Activated naive CD8-positive, alpha-beta T cell treated with anti-CD3 and anti-CD28 coated beads, Interleukin-2, amount 10 ng/mL, durations not matched to agents 7 days and 5 days (primary cell): ENCODE results near the gene MAX. TPM values are rescaled to one million over a fixed set of nuclear protein-coding genes. Genes with fewer than 3 reads are reported as not detected.

Experiments
- ATAC-seq: fragments of 150-1000 bp; cut with Tn5 transposase; one replicate; pipeline ENCODE4 v1.10.0; 2021; ENCODE audit warnings: low read depth, moderate library complexity
- POLR2A ChIA-PET: fragments of 350-600 bp; sonication (Branson Sonifier 250); formaldehyde crosslinking; loops from one replicate; lab custom pipeline; 2021; ENCODE audit warnings: antibody characterized with exemption; lab: Charles Lee
- DNase-seq: peaks from one replicate; pipeline ENCODE4 v3.0.0; 2021
- H3K27ac Mint-ChIP-seq: one replicate; pipeline ENCODE4 v1.8.0; 2022; ENCODE audit warnings: mild to moderate bottlenecking, mixed read lengths
- H3K27me3 Mint-ChIP-seq: one replicate; pipeline ENCODE4 v1.8.0; 2022; ENCODE audit warnings: mild to moderate bottlenecking, moderate library complexity, mixed read lengths
- H3K36me3 Mint-ChIP-seq: one replicate; pipeline ENCODE4 v1.8.0; 2021; ENCODE audit warnings: mild to moderate bottlenecking, mixed read lengths
- H3K4me1 Mint-ChIP-seq: one replicate; pipeline ENCODE4 v1.8.0; 2021; ENCODE audit warnings: mixed read lengths
- H3K4me3 Mint-ChIP-seq: one replicate; pipeline ENCODE4 v1.8.0; 2022; ENCODE audit warnings: mild to moderate bottlenecking, moderate library complexity, mixed read lengths
- H3K9me3 Mint-ChIP-seq: one replicate; pipeline ENCODE4 v1.8.0; 2021; ENCODE audit warnings: mixed read lengths
- total RNA-seq, 2 experiments: library from RNA; stranded (reverse); gene quantifications; one replicate each; pipeline ENCODE4 v1.2.3, GENCODE V29; 2021

MAX gene
- total RNA-seq, 2 experiments from 2014 or later, result 150 to 155 TPM

DNA sequence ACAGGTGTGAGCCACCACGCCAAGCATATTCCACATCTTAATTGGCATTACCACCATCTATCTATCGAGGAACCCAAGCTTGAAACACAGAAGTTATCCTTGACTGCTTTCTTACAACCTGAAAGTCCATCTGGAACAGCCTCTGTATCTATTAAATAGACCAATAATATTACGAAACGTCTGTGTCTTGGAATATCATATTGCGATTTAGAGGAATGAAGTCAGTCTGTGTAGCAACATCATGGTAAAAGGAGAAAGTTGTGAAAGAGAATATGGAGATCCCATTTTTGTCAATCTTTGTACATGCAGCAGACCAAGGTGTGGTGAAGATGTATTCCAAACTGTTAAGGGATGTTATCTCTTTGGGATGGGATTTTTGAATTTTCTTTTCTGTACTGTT, 25.8 kb upstream of the MAX start:
- DNase-seq (no peak), ATAC-seq (no peak)
- H3K36me3 Mint-ChIP-seq, result no peaks in the 10 kb centered on the region
- no peaks in the 10 kb centered on the region for H3K9me3 Mint-ChIP-seq
- no peak overlapping the region for H3K4me3 Mint-ChIP-seq
- H3K4me1 Mint-ChIP-seq, result no peaks in the 10 kb centered on the region
- no peak overlapping the region for H3K27ac Mint-ChIP-seq
- peaks cover 18% of the 10 kb centered on the region for H3K27me3 Mint-ChIP-seq
- POLR2A ChIA-PET, result no interaction called here

DNA sequence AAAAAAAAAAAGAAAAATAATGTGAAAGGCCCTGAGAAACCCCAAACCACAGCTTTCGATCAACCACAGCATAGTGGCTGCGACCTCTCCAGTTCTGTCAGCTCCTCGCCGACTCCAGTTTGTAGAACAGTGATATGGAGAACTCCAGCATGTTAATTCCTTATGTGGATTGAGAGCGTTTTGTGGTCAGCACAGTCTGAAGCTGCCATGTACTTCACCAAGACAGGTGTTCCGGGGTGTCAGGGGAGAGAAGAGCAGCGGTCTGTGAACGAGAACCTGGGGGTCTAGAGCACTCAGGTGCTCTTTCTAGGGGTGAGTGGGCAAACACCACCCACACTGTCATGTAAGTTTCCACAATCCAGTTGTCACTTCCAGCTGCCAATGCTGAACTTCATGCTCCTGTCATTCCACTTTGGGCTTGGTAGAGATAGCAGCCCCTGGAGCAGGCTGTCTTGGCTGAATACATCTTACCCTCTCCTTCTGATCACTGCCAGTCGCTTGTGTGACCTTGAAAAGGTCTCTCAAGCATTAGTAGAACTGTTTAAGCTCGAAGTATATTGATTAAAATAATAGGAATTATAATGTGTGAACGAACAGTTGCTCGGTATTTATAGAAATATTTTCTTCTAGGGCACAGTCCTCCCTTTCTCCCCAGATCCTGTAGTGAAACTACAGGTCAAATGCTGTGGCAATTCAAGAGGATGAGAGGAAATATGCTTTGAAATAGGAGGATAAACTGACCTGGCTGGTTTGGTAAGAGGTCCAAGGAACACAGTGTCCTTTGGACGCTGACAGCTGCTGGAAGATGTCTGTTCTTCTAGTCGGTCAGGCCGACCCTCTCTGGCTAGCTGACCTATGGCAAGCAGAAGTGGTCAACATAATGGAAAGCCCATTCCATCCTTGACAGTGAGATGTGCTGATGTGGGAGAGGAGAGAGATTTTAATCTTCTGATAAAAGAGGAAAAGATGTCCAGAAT, 15.7 kb upstream of the MAX start:
- Mint-ChIP-seq H3K27ac (no peak overlapping the region), H3K4me3 (no peak overlapping the region), H3K27me3 (peaks cover 14% of the 10 kb centered on the region), H3K9me3 (no peaks in the 10 kb centered on the region), H3K4me1 (peaks cover 6% of the 10 kb centered on the region), H3K36me3 (peaks cover 2% of the 10 kb centered on the region)
- no peak for ATAC-seq
- POLR2A ChIA-PET, result no interaction called here
- DNase-seq, result no peak

DNA sequence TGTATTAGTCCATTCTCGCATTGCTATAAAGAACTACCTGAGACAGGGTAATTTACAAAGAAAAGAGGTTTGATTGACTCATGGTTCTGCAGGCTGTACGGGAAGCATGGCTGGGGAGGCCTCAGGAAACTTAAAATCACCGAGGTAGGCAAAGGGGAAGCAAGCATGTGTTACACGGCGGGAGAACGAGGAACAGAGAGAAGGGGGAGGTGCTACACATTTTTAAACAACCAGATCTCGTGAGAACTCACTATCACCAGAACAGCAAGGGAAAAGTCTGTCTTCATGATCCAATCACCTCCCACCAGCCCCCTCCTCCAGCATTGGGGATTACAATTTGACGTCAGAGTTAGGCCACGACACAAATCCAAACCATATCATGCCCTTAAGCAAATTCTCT, 13.3 kb upstream of the MAX start:
- H3K4me1 Mint-ChIP-seq, result peaks cover 6% of the 10 kb centered on the region
- peaks cover 2% of the 10 kb centered on the region for H3K36me3 Mint-ChIP-seq
- H3K9me3 Mint-ChIP-seq, result no peaks in the 10 kb centered on the region
- H3K27me3 Mint-ChIP-seq, result peaks cover 4% of the 10 kb centered on the region
- POLR2A ChIA-PET, result no interaction called here
- DNase-seq, result no peak
- H3K27ac Mint-ChIP-seq, result no peak overlapping the region
- H3K4me3 Mint-ChIP-seq, result no peak overlapping the region
- ATAC-seq, result no peak

DNA sequence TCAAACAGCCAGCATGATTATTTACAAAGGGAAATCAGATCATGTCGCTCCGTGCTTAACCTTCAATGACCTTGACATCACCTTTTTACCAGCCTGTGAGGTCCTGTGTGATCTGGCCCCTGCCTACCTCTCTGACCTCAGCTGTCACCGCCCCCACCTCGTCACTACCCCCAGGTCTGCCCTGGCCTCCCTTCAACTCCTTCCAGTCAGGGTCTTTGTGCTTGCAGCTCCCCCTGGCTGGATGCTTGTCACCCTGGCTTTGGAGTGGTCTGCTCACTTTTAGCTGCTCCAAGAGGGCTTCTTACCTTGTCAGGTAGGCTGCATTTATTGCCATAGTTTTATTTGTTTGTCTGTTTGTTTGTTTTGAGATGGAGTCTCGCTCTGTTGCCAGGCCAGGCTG, 8.2 kb upstream of the MAX start:
- ATAC-seq (no peak), DNase-seq (no peak)
- H3K4me1 Mint-ChIP-seq, result peaks cover 6% of the 10 kb centered on the region
- no peaks in the 10 kb centered on the region for H3K9me3 Mint-ChIP-seq
- no peak overlapping the region for H3K4me3 Mint-ChIP-seq
- peaks cover 11% of the 10 kb centered on the region for H3K27me3 Mint-ChIP-seq
- no peak overlapping the region for H3K27ac Mint-ChIP-seq
- H3K36me3 Mint-ChIP-seq, result no peaks in the 10 kb centered on the region
- POLR2A ChIA-PET, result no interaction called here

DNA sequence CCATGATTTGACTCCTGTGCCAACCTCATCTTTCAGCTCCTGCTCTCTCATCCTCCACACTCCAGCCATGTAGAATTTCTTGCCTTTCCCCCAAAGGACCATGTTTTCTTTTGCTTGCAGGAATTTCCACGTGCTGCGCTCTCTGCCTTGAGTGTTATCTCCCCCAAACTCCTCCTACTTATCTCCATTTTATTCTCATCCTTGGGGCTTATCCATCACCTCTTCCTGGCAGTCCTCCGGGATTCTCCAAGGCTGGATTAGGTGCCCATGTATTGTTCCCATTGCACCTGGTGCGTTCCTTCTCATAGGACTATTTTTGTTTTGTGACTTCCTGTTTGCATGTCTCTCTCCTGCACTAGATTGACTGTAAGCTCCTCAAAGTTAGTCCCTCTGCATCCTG, 7.0 kb upstream of the MAX start:
- ATAC-seq, result no peak
- H3K4me1 Mint-ChIP-seq, result peaks cover 6% of the 10 kb centered on the region
- no peak overlapping the region for H3K4me3 Mint-ChIP-seq

DNA sequence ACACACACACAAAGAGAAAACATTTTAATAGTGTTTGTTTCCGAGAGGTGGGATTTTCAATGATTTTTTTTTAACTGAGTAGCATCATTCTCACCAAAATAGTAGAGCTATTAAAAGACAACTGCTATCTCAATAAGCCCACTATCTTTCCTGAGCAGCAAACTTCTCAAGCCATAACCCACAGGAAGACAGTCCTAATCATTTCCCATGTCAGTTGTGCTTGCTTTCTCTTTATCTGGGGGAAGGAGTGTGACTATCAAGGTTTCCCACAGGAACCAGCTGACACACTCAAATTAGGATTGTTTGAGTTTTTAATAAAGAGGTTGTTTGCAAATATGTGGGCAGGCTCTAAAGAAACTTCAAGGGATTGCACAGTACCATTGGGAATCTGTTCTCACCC, 4.9 kb upstream of the MAX start:
- DNase-seq (no peak), ATAC-seq (no peak)
- Mint-ChIP-seq H3K9me3 (no peaks in the 10 kb centered on the region), H3K27me3 (peaks cover 11% of the 10 kb centered on the region), H3K27ac (no peak overlapping the region), H3K4me3 (no peak overlapping the region), H3K4me1 (peaks cover 14% of the 10 kb centered on the region), H3K36me3 (peaks cover 2% of the 10 kb centered on the region)
- POLR2A ChIA-PET, result no interaction called here

More for the DNA sequence above, 7.0 kb upstream of the MAX start:
- H3K27ac Mint-ChIP-seq, result no peak overlapping the region
- H3K9me3 Mint-ChIP-seq, result no peaks in the 10 kb centered on the region
- no peak for DNase-seq
- POLR2A ChIA-PET, result no interaction called here
- H3K27me3 Mint-ChIP-seq, result peaks cover 11% of the 10 kb centered on the region
- H3K36me3 Mint-ChIP-seq, result no peaks in the 10 kb centered on the region

DNA sequence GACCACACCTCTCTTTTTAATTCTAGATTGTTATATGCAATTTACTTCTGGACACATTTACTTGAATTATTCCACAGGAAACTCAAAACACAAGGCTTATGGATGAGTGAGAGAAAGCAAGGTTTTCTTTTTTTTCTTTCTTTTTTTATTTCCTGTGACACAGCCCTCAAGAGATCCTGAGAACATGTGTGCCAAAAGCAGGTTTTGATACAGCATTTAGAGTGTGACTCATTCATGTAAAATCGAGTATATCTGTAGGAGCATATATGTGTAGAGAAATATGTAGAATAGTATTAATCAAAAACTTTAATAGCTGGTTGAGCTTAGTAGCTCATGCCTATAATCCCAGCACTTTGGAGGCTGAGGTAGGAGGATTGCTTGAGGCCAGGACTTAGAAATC, 4.4 kb upstream of the MAX start:
- no peak for ATAC-seq
- peaks cover 14% of the 10 kb centered on the region for H3K4me1 Mint-ChIP-seq
- DNase-seq, result no peak
- H3K36me3 Mint-ChIP-seq, result peaks cover 3% of the 10 kb centered on the region
- no peak overlapping the region for H3K4me3 Mint-ChIP-seq
- H3K27me3 Mint-ChIP-seq, result peaks cover 11% of the 10 kb centered on the region
- POLR2A ChIA-PET, result no interaction called here
- H3K27ac Mint-ChIP-seq, result no peak overlapping the region
- no peaks in the 10 kb centered on the region for H3K9me3 Mint-ChIP-seq

DNA sequence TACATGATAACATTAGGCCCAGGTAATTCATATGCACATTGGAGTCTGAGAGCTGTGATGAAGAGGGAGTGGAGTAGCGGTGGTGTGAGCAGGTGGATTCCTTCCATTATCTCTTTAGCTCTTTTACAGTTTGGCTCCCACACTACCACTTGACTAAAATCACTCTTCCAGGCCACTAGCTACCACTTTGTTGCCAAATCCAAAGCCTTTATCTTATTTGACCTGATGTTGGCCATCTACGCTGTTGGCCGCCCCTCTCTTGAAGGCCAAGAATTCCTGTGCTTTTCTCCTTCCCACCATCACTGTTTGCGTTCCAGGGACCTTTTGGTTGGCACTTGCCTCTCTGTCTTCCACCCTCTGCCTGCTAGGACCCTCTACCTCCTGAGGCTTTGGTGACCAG, 4.0 kb upstream of the MAX start:
- POLR2A ChIA-PET, result no interaction called here
- DNase-seq, result no peak
- no peak overlapping the region for H3K4me3 Mint-ChIP-seq

DNA sequence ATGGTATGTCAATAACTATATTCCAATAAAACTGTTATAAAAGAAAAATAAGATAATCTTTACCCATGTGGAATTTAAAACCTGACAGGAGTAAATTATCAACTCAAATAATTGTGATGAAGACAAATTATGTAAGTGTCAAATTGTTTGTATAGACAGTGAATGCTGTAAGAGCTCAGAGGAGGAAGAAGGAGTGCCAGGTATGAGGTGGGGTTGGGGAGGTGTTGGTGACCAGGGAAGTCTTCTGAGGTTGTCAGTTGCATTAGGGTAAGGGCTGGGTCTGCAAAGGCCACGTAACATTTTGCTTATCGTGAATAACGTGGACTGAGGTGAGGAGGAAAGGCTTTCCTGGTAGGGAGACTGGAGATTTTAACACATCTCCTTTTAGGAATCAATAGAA, 2.5 kb upstream of the MAX start:
- POLR2A ChIA-PET, result no interaction called here
- Mint-ChIP-seq H3K9me3 (no peaks in the 10 kb centered on the region), H3K4me1 (peaks cover 22% of the 10 kb centered on the region), H3K27me3 (peaks cover 5% of the 10 kb centered on the region), H3K36me3 (peaks cover 9% of the 10 kb centered on the region), H3K27ac (no peak overlapping the region), H3K4me3 (no peak overlapping the region)
- ATAC-seq (no peak), DNase-seq (no peak)

More for the DNA sequence above, 4.0 kb upstream of the MAX start:
- Mint-ChIP-seq H3K9me3 (no peaks in the 10 kb centered on the region), H3K27ac (no peak overlapping the region), H3K36me3 (peaks cover 3% of the 10 kb centered on the region), H3K27me3 (peaks cover 11% of the 10 kb centered on the region), H3K4me1 (peaks cover 14% of the 10 kb centered on the region)
- no peak for ATAC-seq

DNA sequence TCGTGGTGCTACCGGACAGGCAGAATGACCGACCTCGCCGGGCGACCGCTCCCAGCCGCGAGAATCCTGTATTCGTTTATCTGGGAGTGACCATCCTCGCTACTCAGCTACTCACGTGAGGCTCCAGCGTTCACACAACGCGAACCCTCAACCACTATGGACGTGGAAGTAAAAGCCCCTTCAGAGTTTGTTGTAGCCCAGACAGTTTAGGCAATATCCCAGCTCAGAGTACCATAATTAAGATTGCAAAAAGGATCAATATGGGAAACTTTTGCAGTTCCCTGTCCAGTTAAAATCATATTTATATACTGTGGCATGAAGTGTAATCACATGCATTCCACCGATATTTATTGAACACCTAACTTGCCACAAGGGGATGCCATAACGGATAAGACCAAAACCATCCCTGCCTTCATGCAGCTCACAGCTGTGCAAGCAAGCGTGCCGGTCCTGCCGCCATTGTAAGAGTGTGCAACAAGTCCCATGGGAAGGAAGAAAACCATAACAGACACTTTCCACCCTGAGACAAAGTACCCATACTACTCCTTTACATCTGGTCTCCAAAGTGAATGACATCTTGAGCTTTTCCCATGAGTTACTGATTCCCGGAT, 938 bp upstream of the MAX start:
- no peak for ATAC-seq
- Mint-ChIP-seq H3K27ac (peak overlapping the region; percentile 53), H3K36me3 (peaks cover 15% of the 10 kb centered on the region), H3K4me1 (peaks cover 34% of the 10 kb centered on the region), H3K9me3 (no peaks in the 10 kb centered on the region), H3K27me3 (no peaks in the 10 kb centered on the region), H3K4me3 (peak overlapping the region; percentile 93)
- POLR2A ChIA-PET, result interaction anchor here (0.7 to 1.1 kb wide), 3 partner anchors 10 to 211 kb away, joined by 3 to 4 read pairs (median 4); no protein-coding TSS in a partner anchor
- no peak for DNase-seq

DNA sequence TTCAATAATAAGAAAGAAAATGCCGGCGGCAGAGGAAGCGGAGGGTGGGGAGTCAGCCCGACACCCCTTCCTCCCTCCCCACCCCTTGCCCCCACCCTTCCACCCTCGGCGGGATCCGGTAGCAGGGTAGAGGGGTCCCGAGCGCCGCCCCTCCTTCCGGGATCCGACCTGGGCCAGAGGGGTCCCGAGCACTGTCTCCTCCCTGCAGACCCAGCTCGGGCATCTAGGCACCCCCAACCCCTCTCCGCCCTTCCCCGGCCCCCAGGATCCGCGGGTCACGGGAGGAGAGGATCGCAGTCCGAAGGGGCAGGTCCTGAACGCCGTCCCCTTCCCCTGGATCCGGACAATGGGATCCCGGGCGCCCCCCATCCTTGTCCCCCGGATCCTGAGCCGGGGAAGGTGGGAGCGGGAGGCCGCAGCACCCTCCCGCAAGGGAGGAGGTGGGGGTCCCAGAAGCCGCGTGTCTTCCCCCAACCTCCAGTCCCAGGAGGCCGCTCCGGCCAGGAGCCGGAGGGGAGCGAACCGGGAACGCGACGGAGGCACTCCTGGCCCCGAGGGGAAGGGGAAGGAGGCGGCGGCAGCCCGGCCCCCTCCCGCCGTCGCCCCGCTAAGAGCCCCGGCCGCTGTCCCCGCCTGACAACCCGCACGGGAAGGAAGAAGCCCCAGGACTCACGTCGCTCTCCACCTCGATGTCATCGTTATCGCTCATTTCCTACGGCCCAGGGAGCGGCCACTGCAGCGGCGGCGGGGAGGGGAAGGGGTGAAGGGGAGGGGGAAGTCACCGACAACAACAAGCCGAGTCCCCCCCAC, 481 bp downstream of the MAX start:
- Mint-ChIP-seq H3K36me3 (peaks cover 18% of the 10 kb centered on the region), H3K27me3 (no peaks in the 10 kb centered on the region), H3K4me1 (peaks cover 41% of the 10 kb centered on the region), H3K27ac (peak overlapping the region; percentile 97), H3K9me3 (no peaks in the 10 kb centered on the region), H3K4me3 (peak overlapping the region; percentile 93)
- no peak for DNase-seq
- POLR2A ChIA-PET, result interaction anchor here (0.5 to 1.2 kb wide), 4 partner anchors 23 to 345 kb away, joined by 3 to 4 read pairs (median 3); no protein-coding TSS in a partner anchor
- ATAC-seq, result peak; percentile 58

DNA sequence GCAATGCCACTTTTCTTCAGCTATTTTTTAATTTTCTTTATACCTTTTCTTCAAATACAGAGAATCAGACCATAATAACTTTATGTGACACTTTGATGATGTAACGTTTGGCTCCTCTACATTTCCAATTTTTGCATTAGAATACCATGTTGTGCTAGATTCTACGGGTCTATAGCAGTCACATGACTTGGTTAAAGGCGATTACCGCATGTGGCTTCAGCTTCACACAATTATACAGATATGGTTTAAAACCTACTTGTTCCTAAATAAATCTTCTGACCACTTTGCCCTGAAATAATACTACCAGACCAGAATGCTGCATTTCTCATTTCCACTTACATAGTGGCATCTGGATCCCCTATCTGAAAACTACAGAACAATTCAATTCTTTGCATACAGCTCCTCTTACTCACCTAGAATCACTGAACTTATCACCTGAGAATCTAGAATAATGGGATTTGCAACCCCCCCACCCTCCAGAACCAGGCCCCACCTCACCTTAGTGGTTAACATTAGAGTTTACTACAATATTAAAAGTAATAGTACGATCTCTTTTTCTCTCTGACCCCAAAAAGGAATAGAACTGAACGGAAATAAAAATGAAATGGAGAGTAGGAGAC, 1.3 kb downstream of the MAX start:
- DNase-seq (no peak), ATAC-seq (no peak)
- H3K9me3 Mint-ChIP-seq, result no peaks in the 10 kb centered on the region
- H3K4me3 Mint-ChIP-seq, result peak overlapping the region; percentile 86
- POLR2A ChIA-PET, result interaction anchor here (0.5 to 1.2 kb wide), 3 partner anchors 53 to 896 kb away, joined by 3 to 6 read pairs (median 3); no protein-coding TSS in a partner anchor
- peak overlapping the region; percentile 89 for H3K27ac Mint-ChIP-seq
- H3K27me3 Mint-ChIP-seq, result no peaks in the 10 kb centered on the region
- H3K4me1 Mint-ChIP-seq, result peaks cover 44% of the 10 kb centered on the region
- peaks cover 23% of the 10 kb centered on the region for H3K36me3 Mint-ChIP-seq
